Breast epithelium (tissue), 3 donors: ENCODE data around the gene IRAK3.

ENCODE experiments used
- CTCF ChIP-seq, 3 donors: fragments of 450-650 bp; IDR thresholded peaks; one replicate each; pipeline ENCODE4 v1.5.1; 2016 to 2017; ENCODE audit warnings: antibody characterized with exemption in 3 of 3, mild to moderate bottlenecking in 3 of 3, moderate library complexity in 3 of 3
- POLR2A ChIP-seq: fragments of 450-650 bp; IDR thresholded peaks from one replicate; pipeline ENCODE4 v1.6.1; 2016; ENCODE audit warnings: antibody characterized with exemption, mild to moderate bottlenecking, moderate library complexity

DNA sequence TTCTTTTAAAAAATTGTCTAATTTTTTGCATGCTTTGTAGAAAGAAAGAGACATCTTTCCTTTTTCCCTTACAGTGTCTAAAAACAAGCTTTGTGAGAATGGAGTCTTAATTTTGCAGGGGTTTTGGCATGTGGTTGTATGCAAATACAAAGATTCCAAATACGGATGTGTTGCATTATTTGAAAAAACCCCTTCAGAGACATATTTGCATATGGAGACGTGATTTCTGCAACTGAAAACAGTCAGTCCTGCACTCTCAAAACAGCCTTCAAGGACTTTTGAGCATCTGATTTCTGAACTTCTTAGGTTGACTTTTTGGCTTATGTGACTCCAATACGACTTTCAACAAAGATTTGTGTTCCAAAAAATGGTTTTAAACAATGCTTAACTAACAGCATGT lies 7.8 kb downstream of the IRAK3 start:
- no peak for TF ChIP-seq CTCF (IDR thresholded peaks at IDR 0.05)
- no peak for TF ChIP-seq POLR2A
